Erythroblast (primary cell): ENCODE results near the gene TLK1.

Source experiments
- GATA1 ChIP-seq: IDR thresholded peaks from 2 replicates; pipeline ENCODE4 v1.6.1; 2011; ENCODE audit warnings: low read depth, mild to moderate bottlenecking, control low read depth, low read length, moderate library complexity
- POLR2A ChIP-seq: IDR thresholded peaks from 2 replicates; pipeline ENCODE4 v1.6.1; 2011; ENCODE audit warnings: mild to moderate bottlenecking, low read length

DNA sequence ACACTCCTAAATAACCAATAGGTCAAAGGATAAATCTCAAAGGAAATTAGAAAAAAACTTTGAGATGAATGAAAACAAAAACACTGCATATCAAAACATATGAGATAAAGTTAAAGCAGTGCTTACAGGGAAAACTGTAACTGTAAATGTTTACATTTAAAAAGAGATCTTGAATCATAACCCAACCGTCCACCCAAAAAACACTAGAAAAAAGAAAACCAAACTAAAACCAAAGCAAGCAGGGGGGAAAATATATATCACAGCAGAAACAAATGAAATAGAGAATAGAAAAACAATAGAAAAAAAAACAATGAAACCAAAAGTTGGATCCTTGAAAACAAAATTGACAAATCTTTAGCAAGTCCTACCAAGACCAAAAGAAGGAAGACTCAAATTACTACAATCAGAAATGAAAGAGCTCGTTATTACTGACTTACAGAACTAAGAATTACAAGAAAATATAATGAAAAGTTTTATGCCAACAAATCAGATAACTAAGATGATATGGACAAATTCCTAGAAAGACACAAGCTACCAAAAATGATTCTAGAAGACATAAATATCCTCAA is 65.6 kb downstream of the TLK1 start:
- TF ChIP-seq POLR2A (no peak), GATA1 (no peak)
